SKM-1 (cell line): ENCODE results near the gene ZNF182.
"Not testable (repeated sequence)": the region's sequence is repeated elsewhere in the genome, so short reads cannot be mapped to it uniquely, and the experiment has no call there.

Experiments
- DNase-seq: peaks from one replicate; lab custom pipeline; 2025; ENCODE audit not compliant: unreplicated experiment; lab: John Stamatoyannopoulos, UW

The ZNF182 gene

DNA sequence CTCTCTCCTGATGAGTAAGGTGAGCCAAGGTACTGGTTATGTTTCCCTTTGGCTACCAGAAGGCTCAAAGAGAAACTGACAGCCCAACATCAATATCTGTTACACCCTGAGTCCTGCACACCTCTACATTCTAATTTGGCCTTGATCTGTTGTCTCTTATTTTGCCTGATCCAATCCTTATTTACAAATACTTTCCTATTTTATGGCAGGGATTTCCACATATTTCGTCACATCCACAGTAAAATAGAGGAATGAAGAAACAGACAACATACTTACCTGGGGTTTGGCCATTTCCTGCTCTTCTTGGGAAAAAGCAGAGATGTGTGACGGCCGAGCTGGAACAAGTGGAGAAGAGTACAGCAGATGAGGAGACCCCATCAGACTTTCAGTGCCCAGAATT lies 1.5 kb downstream of the ZNF182 start:
- no peak for DNase-seq

DNA sequence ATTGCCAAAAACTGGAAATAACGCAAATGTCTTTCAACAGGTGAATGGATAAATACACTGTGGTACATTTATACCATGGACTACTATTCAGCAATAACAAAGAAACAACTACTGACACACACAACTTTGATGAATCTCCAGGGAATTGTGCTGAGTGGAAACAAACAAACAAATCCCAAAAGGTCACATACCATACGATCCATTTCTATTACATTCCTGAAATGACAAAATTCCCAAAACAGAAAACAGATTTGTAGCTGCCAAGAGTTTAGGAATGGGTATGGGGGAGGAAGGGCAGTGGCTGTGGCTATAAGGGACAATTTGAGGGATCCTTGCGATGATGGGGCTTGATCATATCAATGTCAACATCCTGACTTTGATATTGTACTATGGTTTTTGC lies 2.5 kb downstream of the ZNF182 start:
- DNase-seq = no peak

DNA sequence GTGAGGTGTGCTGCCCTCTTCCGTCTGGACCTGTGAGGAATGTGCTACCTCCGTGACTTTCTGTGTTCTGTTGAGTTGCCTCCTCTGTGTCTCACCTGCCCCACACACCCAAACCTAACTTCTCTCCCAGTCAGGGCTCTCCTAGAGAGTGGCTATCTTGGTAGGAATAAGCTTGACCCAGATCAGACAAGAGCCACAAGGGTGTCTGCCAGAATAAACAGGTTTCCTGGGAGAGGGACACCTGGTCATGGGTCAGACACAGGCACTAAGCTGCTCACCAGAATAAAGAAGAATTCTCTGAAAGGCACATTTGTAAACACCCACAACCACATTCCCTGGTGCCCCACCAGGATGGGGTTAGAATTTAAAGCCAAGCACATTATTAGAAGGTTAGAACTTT lies 11.1 kb downstream of the ZNF182 start:
- no peak for DNase-seq

DNA sequence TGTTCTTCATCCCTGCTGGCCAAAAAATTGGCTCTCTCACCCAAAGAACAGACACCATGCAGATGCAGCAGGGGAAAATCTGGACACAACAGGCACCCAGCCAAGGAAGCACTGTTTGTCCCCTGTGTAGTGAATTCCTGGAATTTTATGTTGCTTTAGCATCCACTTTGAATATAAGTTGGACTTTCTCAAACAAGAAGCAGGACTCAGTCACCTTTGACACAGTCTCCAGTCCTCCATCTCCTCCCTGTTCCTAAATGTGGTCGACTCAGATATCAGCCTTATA lies 11.8 kb downstream of the ZNF182 start:
- DNase-seq = no peak

DNA sequence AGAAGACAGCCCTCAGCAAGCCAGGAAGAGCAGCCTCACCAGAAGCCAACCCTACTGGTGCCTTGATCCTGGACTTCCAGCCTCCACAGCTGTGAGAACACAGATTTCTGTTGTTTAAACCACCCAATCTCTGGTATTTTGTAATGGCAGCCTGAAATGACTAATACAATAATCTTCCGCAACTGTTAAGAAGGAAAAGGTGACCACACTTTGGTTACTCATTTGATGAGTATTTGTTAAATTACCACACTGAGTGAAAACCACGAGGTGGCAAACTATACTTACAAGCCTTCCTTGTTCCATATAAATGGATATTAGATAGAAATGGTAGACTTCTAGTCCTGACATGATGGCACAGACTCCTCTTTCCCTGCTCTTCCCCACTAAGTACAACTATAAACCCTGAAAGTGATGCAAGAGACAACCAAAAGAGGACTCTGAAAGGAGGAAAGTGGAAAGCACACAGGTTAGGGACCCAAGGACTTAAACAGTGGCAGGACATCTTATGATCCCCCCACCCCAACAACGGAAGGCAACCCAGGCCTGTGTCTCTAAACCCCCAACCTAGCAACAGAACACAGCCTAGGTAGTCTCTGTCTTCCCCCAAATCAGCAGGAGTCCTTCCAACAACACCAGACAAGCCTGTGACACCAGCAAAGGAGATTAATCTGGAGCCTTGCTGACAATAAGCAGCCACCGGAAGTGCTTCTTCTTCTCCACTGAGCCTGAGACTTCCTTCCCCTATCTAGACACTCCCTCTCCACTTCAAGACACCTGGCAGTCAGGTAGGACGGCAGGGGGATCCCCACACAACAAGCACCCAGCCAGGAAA lies 12.3 kb downstream of the ZNF182 start:
- DNase-seq = no peak

DNA sequence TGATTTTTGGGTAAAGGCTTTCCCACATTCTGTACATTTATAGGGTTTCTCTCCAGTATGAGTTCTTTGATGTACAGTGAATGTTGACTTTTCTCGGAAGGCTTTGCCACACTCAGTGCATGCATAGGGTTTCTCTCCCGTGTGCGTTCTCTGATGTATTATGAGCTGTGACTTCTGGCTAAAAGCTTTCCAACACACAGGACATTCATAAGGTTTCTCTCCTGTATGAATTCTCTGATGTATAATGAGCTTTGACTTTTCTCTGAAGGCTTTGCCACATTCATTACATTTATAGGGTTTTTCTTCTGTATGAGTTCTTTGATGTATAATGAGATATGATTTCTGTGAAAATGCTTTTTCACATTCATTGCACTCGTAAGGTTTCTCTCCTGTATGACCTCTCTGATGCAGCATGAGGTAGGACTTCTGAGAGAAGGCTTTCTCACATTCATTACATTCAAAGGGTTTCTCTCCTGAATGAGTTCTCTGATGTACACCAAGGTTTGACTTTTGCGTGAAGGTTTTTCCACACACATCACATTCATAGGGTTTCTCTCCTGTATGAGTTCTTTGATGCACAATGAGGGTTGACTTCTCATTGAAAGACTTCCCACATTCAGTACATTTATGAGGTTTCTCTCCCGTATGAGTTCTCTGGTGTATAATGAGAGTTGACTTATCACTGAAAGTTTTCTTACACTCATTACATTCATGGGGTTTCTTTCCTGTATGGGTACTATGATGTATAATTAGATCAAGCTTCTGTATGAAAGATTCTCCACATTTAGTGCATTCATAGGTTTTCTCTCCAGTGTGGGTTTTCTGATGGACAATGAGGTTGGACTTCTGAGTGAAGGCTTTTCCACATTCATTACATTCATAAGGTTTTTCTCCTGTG lies 27.3 kb downstream of the ZNF182 start:
- DNase-seq = no peak

DNA sequence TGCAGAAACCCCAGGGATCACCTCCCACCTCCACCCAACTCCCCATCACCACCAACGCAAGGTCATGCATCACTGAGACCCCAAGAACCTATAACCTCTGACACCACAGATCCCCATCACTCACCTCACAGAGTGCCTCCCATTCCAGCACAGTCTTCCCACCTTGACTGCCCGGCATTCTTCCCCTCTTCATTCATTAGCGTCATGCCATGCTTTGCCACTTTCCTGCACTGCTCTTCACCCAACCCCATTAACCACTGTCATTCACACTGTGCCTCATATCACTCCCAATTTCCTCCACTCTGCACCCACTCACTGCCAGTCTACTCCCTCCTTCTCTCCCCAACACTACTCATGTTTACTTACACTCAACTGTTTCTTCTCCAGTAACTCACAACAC lies 30.6 kb downstream of the ZNF182 start:
- DNase-seq = no peak

DNA sequence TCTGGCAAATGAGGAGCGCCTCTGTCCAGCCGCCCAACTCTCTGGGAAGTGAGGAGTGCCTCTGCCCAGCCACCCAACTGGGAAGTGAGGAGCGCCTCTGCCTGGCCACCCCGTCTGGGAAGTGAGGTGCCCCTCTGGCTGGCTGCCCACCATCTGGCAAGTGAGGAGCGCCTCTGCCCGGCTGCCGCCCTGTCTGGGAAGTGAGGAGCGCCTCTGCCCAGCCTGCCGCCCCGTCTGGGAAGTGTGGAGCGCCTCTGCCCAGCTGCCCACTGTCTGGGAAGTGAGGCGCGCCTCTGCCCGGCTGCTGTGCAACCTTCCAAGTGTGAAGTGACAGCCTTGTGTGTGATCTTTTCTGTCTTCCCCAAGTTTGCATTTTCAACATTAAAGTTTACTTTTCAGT lies 38.3 kb downstream of the ZNF182 start:
- not testable (repeated sequence) for DNase-seq

DNA sequence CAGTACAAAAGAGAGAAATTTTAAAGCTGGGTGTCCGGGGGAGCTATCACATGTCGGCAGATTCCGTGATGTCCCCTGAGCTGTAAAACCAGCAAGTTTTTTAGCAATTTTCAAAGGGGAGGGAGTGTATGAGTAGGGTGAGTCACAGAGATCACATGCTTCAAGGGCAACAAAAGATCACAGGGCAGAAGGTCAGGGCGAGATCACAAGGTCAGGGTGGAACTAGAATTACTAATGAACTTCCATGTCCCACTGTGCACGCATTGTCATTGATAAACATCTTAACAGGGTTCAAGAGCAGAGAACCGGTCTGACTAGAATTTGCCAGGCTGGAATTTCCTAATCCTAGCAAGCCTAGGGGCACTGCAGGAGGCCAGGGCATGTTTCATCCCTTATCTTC lies 42.0 kb downstream of the ZNF182 start:
- DNase-seq = not testable (repeated sequence)

DNA sequence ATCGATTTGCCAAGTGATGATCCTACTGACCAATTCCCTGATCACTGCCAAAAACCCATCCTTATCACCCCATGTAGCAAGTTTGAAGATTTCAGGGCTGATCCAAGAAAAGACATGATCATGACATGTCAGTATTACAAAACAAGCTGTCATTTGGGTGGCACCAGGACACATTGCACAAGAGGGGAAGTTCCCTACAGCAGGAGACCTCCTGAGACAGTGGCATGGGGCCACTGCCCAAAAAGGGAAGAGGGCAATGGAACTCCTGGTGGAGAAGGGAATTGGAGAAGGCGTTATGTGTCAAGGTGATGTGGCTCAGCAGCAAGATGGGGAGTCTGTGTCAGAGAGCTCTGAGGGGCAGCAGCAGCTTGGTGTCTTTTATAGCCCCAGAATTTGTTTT lies 43.4 kb downstream of the ZNF182 start:
- DNase-seq = no peak

DNA sequence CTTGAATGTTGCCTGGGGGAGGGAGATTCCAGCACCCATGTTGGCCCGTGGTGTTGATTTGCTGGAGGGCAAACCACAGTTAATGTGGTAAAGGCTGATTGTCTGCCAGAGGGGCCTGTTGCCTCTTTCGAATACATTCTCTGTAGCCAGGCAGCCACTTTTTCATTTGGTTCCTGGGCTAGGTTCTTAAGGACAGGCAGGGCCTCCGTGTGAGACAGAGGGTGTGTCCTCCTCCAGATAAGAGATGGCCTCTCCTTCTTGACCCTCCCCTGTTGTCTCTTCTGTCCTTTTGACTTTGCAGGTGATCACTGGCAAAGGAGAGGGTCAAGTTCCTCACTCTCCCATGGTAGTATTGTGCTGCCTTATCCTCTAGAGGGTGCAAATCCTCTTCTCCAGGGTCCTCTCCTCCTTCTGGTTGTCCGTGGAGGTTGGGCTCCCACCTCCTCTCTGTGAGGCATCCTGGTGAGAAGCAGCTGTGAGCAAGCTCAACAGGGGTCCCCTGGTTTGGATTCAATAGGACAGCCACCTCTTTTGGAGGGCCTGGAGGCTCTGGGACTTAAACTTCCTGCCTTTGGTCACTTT lies 44.9 kb downstream of the ZNF182 start:
- DNase-seq = no peak

DNA sequence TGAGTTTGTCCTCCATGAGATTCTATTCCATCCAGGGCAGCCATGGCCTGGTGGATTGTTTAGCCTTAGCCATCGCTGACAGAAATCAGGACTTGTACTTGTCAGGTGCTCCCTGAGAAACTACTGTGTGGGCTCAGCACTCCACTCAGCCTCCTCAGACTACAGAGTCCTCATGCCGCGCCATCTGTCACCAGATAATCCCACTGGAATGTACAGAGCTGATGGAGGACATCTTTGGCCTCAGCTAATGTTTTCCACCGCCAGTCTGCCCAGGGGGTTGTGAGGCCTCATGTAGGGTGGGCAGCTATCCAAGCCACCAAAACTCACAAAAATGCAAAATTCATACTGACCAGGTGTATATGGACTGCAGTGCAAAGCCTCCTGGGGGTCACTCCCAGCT lies 45.6 kb downstream of the ZNF182 start:
- not testable (repeated sequence) for DNase-seq

DNA sequence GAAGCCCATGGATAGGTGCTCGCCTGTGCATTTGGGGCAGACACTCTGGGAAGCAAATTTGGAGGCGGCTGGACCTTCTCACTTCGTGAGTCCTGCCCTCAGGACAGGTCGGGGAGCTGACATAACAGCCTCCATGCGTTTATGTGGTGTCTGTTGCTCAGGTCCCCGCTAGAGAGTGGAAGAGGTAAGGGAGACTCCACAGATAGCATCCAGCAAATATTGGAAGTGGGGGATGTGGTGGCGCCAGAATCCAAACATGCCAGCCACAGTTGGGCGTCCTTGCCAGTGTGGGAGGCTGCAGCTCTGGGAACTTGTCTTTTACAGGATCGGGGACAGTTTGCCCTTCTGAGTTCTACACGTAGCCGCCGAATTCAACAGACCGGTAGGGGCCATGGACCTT lies 47.8 kb downstream of the ZNF182 start:
- no peak for DNase-seq

DNA sequence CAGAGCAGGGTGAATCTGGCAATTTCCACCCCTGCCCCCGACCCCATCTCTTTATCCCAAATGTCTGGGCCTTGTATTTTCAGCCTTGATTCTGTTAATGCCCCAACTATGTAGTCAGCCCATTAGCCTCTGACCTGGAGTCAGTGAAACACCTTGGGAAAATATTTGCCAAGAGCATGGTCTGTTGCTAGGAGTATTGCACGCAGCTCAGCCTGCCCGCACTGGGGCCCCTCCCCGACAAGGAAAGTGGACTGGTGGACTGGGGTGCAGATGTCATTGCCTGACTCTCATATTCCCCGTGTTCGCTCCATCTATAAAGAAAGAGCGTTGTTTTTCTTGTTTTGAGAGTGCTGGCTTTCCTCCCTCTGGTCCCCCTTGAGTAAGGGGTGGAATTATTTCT lies 48.5 kb downstream of the ZNF182 start:
- not testable (repeated sequence) for DNase-seq

DNA sequence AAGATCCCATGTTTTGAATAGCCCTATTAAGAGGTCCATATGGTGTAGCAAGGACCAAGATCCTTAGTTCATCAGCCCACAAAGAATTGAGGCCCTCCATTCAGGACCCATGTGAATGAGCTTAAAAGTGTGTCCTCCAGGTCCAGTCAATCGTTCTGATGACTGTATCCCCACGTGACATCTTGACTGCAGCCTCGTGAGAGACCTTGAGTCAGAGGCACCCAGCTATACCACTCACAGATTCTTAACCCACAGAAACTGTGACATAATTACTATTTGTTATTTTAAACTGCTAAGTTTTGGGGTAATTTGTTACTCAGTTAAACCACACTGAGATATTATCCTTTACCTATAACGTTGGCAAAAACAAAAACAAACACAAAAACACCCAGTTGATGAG lies 62.4 kb downstream of the ZNF182 start:
- no peak for DNase-seq

DNA sequence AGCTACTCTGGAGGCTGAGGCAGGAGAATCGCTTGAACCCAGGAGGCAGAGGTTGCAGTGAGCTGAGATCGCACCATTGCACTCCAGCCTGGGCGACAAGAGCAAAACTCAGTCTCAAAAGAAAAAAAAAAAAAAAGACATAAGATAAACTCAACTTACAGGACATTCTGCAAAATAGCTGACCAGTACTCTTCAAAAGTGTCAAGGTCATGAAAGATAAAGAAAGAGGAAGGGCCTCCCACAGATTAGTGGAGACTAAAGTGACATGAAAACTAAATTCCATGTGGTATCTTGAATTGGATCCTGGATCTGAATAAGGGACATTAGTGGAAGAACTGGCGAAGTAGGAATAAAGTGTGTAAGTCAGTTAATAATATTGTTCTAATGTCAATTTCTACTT lies 63.3 kb downstream of the ZNF182 start:
- no peak for DNase-seq

DNA sequence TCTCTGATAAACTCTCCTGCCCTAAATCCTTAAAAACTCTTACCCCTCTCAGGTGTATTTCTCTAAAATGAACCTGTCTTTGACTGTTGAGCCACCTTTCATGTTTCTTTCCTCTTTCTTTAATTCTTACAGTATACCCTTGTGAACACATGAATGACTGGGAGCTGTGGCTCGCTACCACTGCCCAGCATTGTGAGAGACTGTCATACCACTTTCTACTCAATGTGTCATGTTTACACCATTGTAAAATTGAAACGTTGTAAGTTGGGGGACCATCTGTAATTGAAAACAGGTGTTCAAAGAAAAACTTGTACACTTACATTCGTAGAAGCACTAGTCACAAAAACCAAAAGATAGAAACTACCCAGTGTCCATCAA lies 66.9 kb downstream of the ZNF182 start:
- no peak for DNase-seq

DNA sequence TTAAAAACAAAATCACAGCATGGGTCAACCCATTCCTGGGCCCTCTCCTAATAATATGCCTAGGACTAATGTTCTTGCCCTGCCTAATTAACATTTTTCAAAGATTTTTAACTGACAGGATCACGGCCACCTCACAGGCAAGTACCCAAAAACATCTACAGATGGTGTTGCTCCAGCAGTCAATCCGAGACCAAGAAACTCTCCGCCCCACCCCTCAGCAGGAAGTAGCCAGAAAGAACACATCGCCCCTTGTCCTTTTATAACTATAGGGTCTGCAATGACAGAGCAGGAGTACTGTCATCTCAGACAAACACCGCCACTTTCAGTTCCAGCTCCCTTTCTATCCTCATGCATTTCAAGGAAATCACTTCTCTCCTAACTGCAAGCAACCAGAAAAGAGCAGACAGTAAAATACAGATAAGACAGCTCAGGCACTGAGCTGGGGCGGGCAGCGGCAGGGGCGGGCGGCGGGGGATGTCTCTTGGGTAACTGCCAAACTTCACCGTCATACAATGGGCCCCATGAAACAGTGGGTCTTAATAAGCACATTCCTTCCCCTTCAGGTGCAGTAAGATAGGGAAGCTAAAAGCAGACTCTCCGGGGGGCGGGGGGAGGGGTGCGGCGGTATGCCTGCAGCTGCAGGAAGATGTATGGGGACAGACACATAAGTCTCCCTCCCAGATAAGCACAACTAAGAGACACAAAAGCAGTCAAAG lies 67.4 kb downstream of the ZNF182 start:
- DNase-seq = no peak

DNA sequence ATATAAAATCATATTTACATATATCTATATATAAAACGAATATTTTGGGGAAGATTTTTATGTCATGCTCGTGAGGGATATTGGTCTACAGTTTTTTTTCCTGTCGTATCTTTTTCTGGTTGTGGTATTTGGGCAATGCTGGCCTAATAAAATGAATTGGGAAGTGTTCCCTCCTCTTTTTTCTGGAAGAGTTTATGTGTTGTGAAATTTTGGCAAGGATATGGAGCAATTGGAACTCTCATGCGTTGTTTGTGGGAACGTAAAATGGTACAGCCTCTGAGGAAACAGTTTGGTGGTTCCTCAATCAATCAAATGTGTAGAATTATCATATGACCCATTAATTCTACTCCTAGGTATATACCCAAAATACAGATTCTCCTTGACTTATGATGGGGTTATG lies 69.8 kb downstream of the ZNF182 start:
- no peak for DNase-seq

DNA sequence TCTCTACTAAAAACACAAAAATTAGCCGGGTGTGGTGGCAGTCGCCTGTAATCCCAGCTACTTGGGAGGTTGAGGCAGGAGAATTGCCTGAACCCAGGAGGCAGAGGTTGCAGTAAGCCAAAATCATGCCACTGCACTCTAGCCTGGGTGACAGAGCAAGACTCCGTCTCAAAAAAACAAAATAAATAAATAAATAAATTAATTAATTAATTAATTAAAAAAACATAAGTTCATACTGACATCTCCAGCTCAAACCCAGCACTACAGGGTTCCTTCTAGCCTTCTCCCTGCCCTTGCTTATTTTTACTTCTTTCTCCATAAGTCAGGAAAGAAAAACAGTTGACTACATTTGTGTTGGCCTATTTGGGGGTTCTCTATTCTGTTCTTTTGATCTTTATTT lies 71.8 kb downstream of the ZNF182 start:
- DNase-seq = not testable (repeated sequence)

DNA sequence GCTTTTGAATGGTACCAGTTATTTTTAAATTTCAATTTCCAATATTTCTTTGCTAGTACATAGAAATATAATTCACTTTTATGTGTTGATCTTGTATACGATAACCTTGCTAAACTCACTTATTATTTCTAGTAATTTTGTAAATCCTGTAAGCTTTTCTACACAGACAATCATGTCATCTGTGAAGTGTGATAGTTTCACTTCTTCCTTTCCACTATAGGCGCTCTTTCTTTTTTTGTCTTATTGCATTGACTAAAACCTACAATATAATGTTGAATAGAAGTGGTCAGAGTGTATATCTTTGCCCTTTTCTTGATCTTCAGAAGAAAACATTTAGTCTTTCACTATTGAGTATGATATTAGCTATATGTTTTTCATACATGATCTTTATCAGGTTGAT lies 76.6 kb downstream of the ZNF182 start:
- DNase-seq = no peak
